Activated naive CD4-positive, alpha-beta T cell treated with anti-CD3 and anti-CD28 coated beads, Interleukin-2, amount 50 U/mL, for 24 hours (primary cell): ENCODE results near the gene MRPL38.
A peak's percentile ranks its signal among the peaks of the same experiment; 100 is the strongest.

ENCODE experiments used
- H3K27ac Mint-ChIP-seq: one replicate; pipeline ENCODE4 v1.8.0; 2021; ENCODE audit warnings: mild to moderate bottlenecking, mixed read lengths
- H3K27me3 Mint-ChIP-seq: one replicate; pipeline ENCODE4 v1.8.0; 2021; ENCODE audit warnings: mixed read lengths
- H3K36me3 Mint-ChIP-seq: one replicate; pipeline ENCODE4 v1.8.0; 2021; ENCODE audit warnings: mixed read lengths
- H3K4me1 Mint-ChIP-seq: one replicate; pipeline ENCODE4 v1.8.0; 2021; ENCODE audit warnings: mixed read lengths
- H3K4me3 Mint-ChIP-seq: one replicate; pipeline ENCODE4 v1.8.0; 2021; ENCODE audit warnings: mild to moderate bottlenecking, mixed read lengths
- H3K9me3 Mint-ChIP-seq: one replicate; pipeline ENCODE4 v1.8.0; 2021; ENCODE audit warnings: mixed read lengths

MRPL38 gene

GRCh38 chr17:75908201-75908600 is 3.5 kb upstream of the MRPL38 start:
- Mint-ChIP-seq H3K27ac (no peak overlapping the region), H3K9me3 (no peaks in the 10 kb centered on the region), H3K36me3 (no peaks in the 10 kb centered on the region), H3K4me3 (no peak overlapping the region), H3K27me3 (no peaks in the 10 kb centered on the region), H3K4me1 (peaks cover 13% of the 10 kb centered on the region)

DNA sequence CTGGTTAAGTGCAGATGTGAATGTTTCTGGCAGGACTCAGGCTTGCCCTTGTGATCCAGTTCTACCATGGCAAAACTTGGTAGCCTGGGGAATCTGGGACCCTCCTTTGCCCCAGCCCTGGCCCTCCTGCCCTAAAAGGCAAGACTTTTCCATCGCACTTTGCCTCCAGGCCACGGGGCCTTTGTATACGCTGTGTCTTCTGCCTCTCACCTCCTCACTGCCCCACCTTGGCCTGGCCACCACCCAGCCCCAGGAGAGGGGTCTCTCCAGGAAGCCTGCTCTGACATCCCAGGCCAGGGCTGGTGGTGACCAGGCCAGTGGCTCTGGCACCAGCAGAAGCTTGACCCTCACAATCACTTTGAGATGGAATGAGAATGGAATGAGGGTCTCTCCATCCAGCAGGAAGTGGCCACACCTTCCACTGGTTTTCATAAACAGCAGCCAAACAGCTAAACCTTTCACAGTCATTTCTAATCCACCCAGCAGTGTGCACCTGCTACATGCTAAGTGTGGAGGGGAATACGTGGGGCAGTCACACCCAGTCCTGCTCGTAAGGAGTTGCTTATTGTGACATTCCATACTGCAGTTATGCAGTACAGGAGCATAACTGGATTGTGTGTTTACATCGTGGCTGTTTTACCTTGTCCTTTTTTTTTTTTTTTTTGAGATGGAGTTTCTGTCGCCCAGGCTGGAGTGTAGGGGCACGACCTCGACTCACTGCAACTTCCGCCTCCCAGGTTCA is 1.6 kb upstream of the MRPL38 start:
- Mint-ChIP-seq H3K4me3 (peak overlapping the region; percentile 52), H3K27me3 (no peaks in the 10 kb centered on the region), H3K27ac (no peak overlapping the region), H3K9me3 (no peaks in the 10 kb centered on the region), H3K4me1 (peaks cover 13% of the 10 kb centered on the region), H3K36me3 (no peaks in the 10 kb centered on the region)

GRCh38 chr17:75902406-75902805 is 2.3 kb downstream of the MRPL38 start:
- H3K36me3 Mint-ChIP-seq, result peaks cover 5% of the 10 kb centered on the region
- H3K4me1 Mint-ChIP-seq, result peaks cover 9% of the 10 kb centered on the region
- H3K9me3 Mint-ChIP-seq, result no peaks in the 10 kb centered on the region
- no peak overlapping the region for H3K4me3 Mint-ChIP-seq
- H3K27ac Mint-ChIP-seq, result no peak overlapping the region
- no peaks in the 10 kb centered on the region for H3K27me3 Mint-ChIP-seq

DNA sequence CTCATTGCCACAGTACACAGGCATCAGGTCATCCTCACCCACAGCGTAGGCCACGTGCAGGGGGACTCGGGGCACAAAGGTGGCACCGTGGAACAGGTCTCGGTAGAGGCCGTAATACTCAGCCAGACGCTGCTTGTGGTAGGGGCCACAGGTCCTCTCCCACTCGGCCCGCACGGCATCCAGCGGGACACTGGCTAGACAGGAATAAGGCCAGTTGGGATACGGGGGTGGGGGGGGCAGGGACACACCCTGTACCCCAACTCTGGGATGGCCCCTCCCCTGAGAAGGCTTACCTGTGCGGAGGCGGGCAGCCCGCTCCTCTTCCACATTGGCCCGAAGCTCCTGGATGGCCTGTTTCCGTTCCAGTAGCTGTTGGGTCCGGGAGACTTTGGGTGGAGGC is 3.0 kb downstream of the MRPL38 start:
- Mint-ChIP-seq H3K9me3 (no peaks in the 10 kb centered on the region), H3K4me1 (peaks cover 9% of the 10 kb centered on the region), H3K36me3 (peaks cover 5% of the 10 kb centered on the region), H3K27me3 (no peaks in the 10 kb centered on the region), H3K27ac (no peak overlapping the region), H3K4me3 (no peak overlapping the region)

GRCh38 chr17:75900691-75901533 is 3.8 kb downstream of the MRPL38 start:
- Mint-ChIP-seq H3K27ac (no peak overlapping the region), H3K27me3 (no peaks in the 10 kb centered on the region), H3K4me1 (peaks cover 4% of the 10 kb centered on the region), H3K4me3 (no peak overlapping the region), H3K9me3 (no peaks in the 10 kb centered on the region), H3K36me3 (peaks cover 5% of the 10 kb centered on the region)

- Mint-ChIP-seq H3K9me3 (no peaks in the 10 kb centered on the region), H3K4me1 (peaks cover 13% of the 10 kb centered on the region), H3K27ac (no peak overlapping the region), H3K36me3 (peaks cover 5% of the 10 kb centered on the region), H3K4me3 (no peak overlapping the region), H3K27me3 (no peaks in the 10 kb centered on the region)
Measured at GRCh38 chr17:75899767-75900468, 4.8 kb downstream of the MRPL38 start.

DNA sequence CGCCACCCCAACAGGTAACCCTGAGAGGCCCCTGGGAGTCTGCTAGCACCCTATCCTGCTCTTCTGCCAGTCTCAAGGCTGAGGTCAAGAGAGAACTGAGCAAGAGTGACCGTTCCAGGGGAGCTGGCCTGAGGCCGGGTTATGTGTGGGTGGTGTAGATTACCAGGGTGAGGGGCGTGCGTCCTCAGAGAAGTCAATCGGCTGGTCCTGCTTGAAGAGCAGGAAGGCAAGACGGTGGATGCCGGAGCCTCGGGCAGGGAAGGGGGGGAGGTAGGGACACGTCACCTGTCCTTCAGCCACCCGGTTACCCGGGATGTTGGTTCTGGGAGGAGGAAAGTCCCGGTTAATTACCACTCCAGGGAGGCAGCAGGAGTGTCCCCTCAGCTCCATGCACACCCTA is 5.3 kb downstream of the MRPL38 start:
- Mint-ChIP-seq H3K4me3 (no peak overlapping the region), H3K4me1 (peaks cover 14% of the 10 kb centered on the region), H3K27ac (no peak overlapping the region), H3K27me3 (no peaks in the 10 kb centered on the region), H3K36me3 (peaks cover 5% of the 10 kb centered on the region), H3K9me3 (no peaks in the 10 kb centered on the region)

DNA sequence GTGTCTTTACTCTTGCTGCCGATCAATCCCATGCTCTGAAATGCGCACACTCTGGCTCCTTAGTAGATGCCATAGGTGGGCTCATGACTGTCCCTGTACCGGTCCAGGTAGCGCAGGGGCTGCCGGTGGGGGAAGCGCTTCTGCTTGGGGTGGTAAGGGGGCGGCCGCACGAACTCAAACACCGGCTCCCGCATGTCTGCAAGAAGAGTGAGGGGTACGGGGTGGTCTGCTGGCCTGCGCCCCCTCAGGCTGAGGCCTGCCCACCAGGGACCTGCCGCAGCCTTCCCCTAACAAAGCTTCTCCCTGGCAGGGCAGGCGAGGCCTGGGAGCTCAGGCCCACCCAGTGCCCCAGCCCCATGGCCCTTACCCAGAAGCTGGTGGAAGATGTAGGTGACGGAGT is 5.9 kb downstream of the MRPL38 start:
- H3K4me1 Mint-ChIP-seq, result peaks cover 17% of the 10 kb centered on the region
- peaks cover 5% of the 10 kb centered on the region for H3K36me3 Mint-ChIP-seq
- no peaks in the 10 kb centered on the region for H3K27me3 Mint-ChIP-seq
- H3K4me3 Mint-ChIP-seq, result peak overlapping the region; percentile 3
- no peak overlapping the region for H3K27ac Mint-ChIP-seq
- no peaks in the 10 kb centered on the region for H3K9me3 Mint-ChIP-seq

DNA sequence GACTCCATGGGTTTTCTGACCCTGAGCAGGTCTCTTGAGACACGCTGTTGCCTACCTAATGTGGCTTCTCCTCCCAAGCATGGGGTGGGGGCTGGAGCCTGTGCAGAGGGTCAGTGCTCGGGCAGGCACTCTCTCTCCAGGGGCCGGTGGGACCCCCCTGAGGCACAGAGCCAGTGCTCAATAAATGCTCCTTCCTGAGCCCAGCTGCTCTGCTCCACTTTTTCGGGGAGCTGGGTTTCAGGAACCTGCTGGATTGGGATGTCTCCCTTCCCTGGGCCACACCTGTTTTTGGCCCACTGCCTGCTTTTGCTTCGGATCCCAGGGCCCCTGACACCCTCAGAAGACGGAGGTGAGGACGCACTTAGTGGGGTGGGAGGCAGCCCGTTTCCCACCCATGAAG is 6.6 kb downstream of the MRPL38 start:
- Mint-ChIP-seq H3K27ac (no peak overlapping the region), H3K9me3 (no peaks in the 10 kb centered on the region), H3K4me3 (peak overlapping the region; percentile 74), H3K4me1 (peaks cover 19% of the 10 kb centered on the region), H3K27me3 (no peaks in the 10 kb centered on the region), H3K36me3 (peaks cover 5% of the 10 kb centered on the region)

- no peaks in the 10 kb centered on the region for H3K27me3 Mint-ChIP-seq
- no peaks in the 10 kb centered on the region for H3K9me3 Mint-ChIP-seq
- peaks cover 5% of the 10 kb centered on the region for H3K36me3 Mint-ChIP-seq
- H3K4me1 Mint-ChIP-seq, result peaks cover 19% of the 10 kb centered on the region
- H3K27ac Mint-ChIP-seq, result peak overlapping the region; percentile 41
- H3K4me3 Mint-ChIP-seq, result peak overlapping the region; percentile 74
Measured at GRCh38 chr17:75897160-75898019, 7.3 kb downstream of the MRPL38 start.

DNA sequence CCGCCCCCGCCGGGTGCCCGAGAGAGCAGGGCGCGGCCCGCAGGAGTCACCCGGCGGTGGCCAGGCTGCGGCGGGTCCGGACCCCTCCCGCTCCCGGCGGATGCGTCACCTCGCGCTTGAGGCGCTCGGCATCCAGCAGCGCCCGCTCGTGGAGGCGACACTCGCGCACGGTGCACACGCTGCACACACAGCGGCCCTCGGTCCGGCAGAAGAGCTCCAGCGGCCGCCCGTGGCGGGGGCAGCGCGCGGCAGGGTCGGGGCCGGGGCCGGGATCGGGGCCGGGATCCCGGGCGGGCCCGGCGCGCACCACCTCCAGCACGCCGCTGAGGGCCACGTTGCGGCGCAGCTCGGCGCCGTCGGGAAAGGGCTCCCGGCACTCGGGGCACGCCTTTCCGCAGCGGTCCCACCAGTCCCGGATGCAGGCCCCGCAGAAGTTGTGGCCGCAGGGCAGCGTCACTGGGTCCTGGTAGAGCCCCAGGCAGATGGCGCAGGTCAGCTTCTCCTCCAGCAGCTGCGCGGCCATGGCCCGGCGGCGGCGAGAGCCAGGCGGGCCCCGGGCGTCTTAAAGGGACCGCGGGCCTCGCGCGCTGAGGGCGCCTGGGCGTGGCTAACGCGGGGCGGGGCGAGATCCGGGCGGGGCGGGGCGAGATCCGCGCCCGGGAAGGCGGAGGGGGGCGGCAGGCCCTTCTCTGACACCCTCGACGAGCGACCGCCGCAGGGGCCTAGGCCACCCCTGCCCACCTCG is 8.1 kb downstream of the MRPL38 start, which contains the start of gene TRIM65:
TRIM65 (minus strand) TSS at position 537 of the 745 bp plus-strand sequence; CDS start at position 523, 14 bp downstream.
- Mint-ChIP-seq H3K4me3 (peak within 1 kb of the TSS; percentile 81), H3K9me3 (no peaks in the 10 kb centered on the region), H3K4me1 (peaks cover 19% of the 10 kb centered on the region), H3K27me3 (no peaks in the 10 kb centered on the region), H3K27ac (peak within 1 kb of the TSS; percentile 70), H3K36me3 (peaks cover 5% of the 10 kb centered on the region)

DNA sequence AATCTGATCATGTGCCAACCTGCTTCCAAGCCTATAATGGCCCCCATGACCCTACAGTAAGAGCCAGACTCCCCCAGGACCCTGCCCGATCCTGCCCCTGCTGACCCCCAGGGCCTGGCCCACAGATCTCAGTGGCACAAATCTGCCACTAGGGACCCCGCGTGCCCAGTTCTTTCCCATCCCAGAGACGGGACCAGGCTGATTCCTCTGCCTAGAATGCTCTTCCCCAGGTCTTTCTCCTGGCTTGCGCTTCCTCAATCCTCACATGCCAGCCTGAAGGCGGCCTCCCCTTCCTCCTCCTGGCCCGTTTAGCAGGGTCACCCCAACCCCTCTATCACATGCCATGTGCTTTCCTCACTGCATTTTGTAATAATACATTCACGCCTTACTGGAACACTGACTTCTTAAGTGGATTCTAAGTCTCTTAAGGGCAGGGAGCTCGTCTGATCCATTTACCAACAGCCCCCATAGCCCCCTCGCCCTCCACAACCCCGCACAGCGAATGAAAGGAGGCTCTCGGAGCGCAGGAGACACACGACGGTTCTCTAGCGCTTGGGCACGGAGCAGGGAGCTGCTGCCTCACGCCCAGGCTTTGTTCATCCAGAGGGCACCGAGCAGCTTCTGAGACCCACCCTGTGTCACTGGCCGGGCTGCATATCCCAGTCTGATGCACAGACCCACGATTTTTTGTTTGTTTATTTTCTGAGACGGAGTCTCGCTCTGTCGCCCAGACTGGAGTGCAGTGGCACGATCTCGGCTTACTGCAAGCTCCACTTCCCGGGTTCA is 9.1 kb downstream of the MRPL38 start:
- no peaks in the 10 kb centered on the region for H3K9me3 Mint-ChIP-seq
- peak overlapping the region; percentile 38 for H3K27ac Mint-ChIP-seq
- peaks cover 5% of the 10 kb centered on the region for H3K36me3 Mint-ChIP-seq
- peaks cover 19% of the 10 kb centered on the region for H3K4me1 Mint-ChIP-seq
- H3K4me3 Mint-ChIP-seq, result peak overlapping the region; percentile 81
- H3K27me3 Mint-ChIP-seq, result no peaks in the 10 kb centered on the region

DNA sequence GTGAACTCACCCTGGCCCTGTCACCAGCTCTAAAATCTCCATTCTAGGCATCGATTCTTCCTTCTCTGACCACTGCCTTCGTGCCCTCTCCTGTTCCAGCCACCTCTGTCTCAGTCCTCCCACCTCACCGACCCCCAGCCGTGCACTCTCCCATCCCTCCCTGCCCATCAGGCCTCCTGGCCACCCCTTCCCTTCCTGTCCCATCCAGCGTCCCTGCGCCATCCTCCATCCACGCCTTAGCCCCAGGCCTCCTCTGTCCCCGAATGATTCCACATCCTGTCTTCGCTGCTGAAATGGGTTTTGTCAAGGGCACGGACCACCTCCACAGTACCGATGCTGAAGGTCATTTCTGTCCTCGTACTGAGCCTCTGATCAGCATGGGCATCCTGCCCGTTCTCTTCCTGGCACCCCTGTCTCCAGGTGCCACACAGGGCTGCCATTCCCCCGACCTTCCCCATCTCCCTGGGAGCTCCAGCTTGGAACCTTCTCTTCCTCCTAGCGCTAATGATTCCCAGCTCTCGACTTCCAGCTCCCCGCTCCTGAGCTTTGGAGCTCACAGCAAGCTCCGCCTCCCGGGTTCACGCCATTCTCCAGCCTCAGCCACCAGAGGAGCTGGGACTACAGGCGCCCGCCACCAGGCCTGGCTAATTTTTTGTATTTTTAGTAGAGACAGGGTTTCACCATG is 10.5 kb downstream of the MRPL38 start:
- no peaks in the 10 kb centered on the region for H3K27me3 Mint-ChIP-seq
- H3K27ac Mint-ChIP-seq, result peak overlapping the region; percentile 69
- H3K4me1 Mint-ChIP-seq, result peaks cover 19% of the 10 kb centered on the region
- no peaks in the 10 kb centered on the region for H3K9me3 Mint-ChIP-seq
- H3K36me3 Mint-ChIP-seq, result peaks cover 3% of the 10 kb centered on the region
- H3K4me3 Mint-ChIP-seq, result peak overlapping the region; percentile 9
